OCI-LY7 (cell line): ENCODE results near the gene GPR55.

Experiments
- CTCF ChIP-seq: fragments of 200-600 bp; sonication (generic); conservative IDR thresholded peaks from 2 replicates; pipeline ENCODE4 v1.5.1; 2014; ENCODE audit warnings: mild to moderate bottlenecking, antibody characterized with exemption, low read length, moderate library complexity, mixed read lengths
- EZH2phosphoT487 ChIP-seq: fragments of 200-600 bp; sonication (generic); IDR thresholded peaks from 2 replicates; pipeline ENCODE4 v1.6.1; 2018; ENCODE audit warnings: low read depth, borderline replicate concordance, mild to moderate bottlenecking, mixed run types, antibody characterized with exemption, low read length, moderate library complexity, mixed read lengths

GRCh38 chr2:230866756-230867523 lies 58.1 kb downstream of the GPR55 start:
- peak; percentile 26; the same call in 1 of the 2 replicates for TF ChIP-seq CTCF
- TF ChIP-seq EZH2phosphoT487, result no peak
